Activated T-cell treated with anti-CD3 and anti-CD28 coated beads, Interleukin-2, amount 50 U/mL, for 24 hours (primary cell): ENCODE data around the gene CCDC91.
"Not testable (repeated sequence)": the region's sequence is repeated elsewhere in the genome, so short reads cannot be mapped to it uniquely, and the experiment has no call there.

ENCODE experiments used
- DNase-seq: peaks from one replicate; pipeline ENCODE4 v3.0.0-alpha.2; 2020
- H3K27ac Mint-ChIP-seq: 2 replicates; pipeline ENCODE4 v1.8.0; 2020; ENCODE audit warnings: mild to moderate bottlenecking, mixed read lengths
- H3K27me3 Mint-ChIP-seq: 2 replicates; pipeline ENCODE4 v1.8.0; 2020; ENCODE audit warnings: mixed read lengths
- H3K36me3 Mint-ChIP-seq: 2 replicates; pipeline ENCODE4 v1.8.0; 2020; ENCODE audit warnings: low read depth, mixed read lengths
- H3K4me1 Mint-ChIP-seq: 2 replicates; pipeline ENCODE4 v1.8.0; 2020; ENCODE audit warnings: low read depth, mixed read lengths
- H3K4me3 Mint-ChIP-seq: 2 replicates; pipeline ENCODE4 v1.8.0; 2020; ENCODE audit warnings: mild to moderate bottlenecking, moderate library complexity, mixed read lengths
- H3K9me3 Mint-ChIP-seq: 2 replicates; pipeline ENCODE4 v1.8.0; 2020; ENCODE audit warnings: mixed read lengths

Gene CCDC91

DNA sequence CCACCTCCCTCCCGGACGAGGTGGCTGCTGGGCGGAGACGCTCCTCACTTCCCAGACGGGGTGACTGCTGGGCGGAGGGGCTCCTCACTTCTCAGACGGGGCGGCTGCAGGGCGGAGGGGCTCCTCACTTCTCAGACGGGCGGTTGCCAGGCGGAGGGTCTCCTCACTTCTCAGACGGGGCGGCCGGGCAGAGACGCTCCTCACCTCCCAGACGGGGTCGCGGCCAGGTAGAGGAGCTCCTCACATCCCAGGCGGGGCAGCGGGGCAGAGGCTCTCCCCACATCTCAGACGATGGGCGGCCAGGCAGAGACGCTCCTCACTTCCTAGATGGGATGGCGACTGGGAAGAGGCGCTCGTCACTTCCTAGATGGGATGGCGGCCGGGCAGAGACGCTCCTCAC lies 10.9 kb downstream of the CCDC91 start:
- not testable (repeated sequence) for H3K27ac Mint-ChIP-seq, DNase-seq, H3K27me3 Mint-ChIP-seq, H3K9me3 Mint-ChIP-seq, H3K4me3 Mint-ChIP-seq
- Mint-ChIP-seq H3K36me3 (peaks cover 15% of the 10 kb centered on the region), H3K4me1 (peaks cover 33% of the 10 kb centered on the region)

DNA sequence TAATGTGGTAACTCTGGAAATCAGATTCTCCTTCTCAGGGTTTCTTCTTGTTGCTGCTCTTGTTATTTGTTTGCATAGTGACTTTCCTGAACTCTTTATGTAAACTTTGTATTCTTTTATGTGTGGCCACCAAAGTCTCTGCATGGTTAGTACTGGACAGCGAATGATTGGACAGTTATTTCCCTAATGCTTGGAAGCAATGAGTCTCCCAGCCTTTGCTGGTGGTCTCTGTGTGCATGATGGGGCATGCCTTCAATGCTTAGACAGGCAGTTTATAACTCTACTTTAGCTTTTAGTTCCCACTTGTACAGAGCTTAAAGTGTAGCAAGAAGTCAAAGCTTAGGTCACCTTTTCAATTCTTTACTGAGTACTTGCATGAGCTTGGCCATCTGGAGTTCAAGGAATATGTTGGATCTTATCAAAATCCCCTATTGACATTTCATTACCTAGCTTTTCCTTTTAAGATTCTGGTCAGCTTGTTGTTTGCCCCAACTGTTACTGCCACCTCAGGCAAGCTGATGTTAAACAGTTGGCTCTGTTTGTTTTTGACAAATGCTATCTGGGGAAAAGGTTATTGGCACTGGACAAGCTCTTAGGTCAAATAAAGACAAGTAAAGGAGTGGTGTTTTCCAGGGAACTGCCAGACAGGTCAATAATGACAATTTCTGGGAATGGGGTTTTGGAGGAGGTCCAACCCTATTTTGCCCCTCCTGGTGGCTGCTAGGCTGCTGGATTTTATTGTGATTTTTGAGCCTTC lies 12.3 kb downstream of the CCDC91 start:
- Mint-ChIP-seq H3K4me3 (no peak overlapping the region), H3K36me3 (peaks cover 19% of the 10 kb centered on the region), H3K27me3 (no peaks in the 10 kb centered on the region), H3K9me3 (peaks cover 5% of the 10 kb centered on the region), H3K27ac (no peak overlapping the region), H3K4me1 (peaks cover 33% of the 10 kb centered on the region)
- no peak for DNase-seq

DNA sequence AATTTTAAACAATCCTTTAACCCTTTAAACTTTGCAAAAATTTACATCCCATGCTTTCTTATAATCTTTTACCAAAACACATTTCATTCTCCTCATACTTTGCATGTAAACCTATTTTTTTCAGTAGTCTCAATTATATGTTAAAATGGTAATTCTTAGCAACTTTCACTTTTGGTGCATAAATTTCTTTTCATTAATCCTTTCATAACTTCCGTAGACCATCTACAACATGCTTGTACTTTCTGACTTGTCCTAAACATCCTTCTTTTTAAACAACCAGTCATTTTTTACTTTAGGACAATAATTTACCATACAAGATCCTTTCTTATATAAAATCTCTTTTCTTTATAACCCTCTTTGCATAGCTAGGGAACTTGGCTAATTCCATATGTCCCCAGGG lies 19.5 kb downstream of the CCDC91 start:
- no peak for DNase-seq
- H3K27me3 Mint-ChIP-seq, result no peaks in the 10 kb centered on the region
- H3K36me3 Mint-ChIP-seq, result peaks cover 64% of the 10 kb centered on the region
- no peak overlapping the region for H3K4me3 Mint-ChIP-seq
- no peak overlapping the region for H3K27ac Mint-ChIP-seq
- peaks cover 6% of the 10 kb centered on the region for H3K9me3 Mint-ChIP-seq
- H3K4me1 Mint-ChIP-seq, result peaks cover 34% of the 10 kb centered on the region

DNA sequence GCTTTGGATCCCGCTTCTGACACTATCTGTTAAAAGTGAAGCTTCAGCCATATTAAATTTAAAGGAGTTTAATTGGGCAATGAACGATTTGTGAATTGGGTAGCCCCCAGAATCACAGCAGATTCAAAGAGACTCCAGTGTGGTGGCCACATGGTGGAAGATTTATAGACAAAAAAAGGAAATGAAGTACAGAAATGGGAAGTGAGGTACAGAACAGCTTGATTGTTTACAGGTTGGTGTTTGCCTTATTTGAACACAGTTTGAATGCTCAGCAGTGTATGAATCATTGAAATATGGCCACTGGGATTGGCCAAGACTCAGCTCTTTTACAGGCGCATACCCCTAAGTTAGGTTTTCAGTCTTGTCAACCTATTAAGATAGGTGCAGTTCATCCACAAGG lies 21.9 kb downstream of the CCDC91 start:
- H3K4me3 Mint-ChIP-seq, result no peak overlapping the region
- no peaks in the 10 kb centered on the region for H3K27me3 Mint-ChIP-seq
- peaks cover 54% of the 10 kb centered on the region for H3K36me3 Mint-ChIP-seq
- H3K27ac Mint-ChIP-seq, result no peak overlapping the region
- no peak for DNase-seq
- peaks cover 36% of the 10 kb centered on the region for H3K4me1 Mint-ChIP-seq
- peaks cover 6% of the 10 kb centered on the region for H3K9me3 Mint-ChIP-seq

DNA sequence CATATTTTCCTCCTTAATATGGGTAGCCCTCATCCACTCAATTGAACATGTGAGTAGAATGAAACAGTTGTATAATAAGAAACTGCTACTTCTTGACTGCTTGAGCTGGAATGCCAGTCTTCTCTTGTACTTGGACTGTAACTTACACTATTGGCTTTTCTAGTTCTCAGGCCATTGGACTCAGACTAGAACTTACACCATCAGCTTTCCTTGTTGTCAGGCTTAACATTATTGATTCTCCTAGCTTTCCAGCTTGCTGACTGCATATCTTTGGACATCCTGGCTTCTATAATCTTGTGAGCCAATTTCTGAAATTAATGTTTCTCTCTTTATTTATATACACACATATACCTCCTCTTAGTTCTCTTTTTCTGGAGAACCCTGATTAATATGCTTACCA lies 24.8 kb downstream of the CCDC91 start:
- Mint-ChIP-seq H3K4me3 (no peak overlapping the region), H3K27ac (no peak overlapping the region), H3K36me3 (peaks cover 54% of the 10 kb centered on the region), H3K4me1 (peaks cover 44% of the 10 kb centered on the region), H3K9me3 (peaks cover 4% of the 10 kb centered on the region), H3K27me3 (no peaks in the 10 kb centered on the region)
- no peak for DNase-seq

DNA sequence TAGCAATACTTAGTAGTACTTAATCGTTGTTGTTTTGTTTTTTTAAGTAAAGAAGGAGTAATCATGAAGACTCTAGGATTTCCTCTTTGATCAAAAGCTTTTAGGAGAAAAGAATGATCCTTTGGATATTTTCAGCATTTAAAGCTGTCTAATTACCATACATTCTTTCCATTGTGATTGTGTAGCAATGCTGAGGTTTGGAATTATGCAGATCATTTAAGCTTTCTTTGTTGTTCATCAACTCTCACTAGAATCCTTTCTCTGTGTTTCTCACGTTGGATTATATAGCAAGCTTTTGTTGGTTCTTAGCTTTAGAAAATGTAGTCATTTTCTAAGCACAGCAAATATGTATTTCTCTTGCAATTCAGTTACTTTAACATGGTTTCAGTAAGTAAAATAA lies 25.8 kb downstream of the CCDC91 start:
- Mint-ChIP-seq H3K27ac (no peak overlapping the region), H3K36me3 (peaks cover 44% of the 10 kb centered on the region), H3K4me3 (no peak overlapping the region), H3K9me3 (peaks cover 3% of the 10 kb centered on the region), H3K4me1 (peaks cover 48% of the 10 kb centered on the region), H3K27me3 (no peaks in the 10 kb centered on the region)
- no peak for DNase-seq

DNA sequence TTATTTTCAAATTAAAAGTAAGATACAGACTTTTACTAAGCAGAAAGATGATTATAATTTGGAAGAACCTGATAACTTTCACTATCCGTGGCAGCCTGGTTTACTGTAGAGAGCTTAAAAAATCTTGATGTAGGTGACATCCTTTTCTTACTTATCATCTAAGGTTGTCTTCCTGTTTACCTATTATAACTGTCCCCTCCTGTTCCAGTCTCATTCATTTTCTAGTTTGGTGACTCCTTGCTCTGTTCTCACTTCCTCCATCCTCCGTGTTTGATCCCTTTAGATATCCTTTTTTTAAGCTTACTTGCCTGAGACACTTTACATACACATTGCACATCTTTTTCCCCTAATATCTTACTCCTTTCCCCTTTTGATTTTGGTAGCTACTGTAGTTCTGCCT lies 27.5 kb downstream of the CCDC91 start:
- Mint-ChIP-seq H3K36me3 (peaks cover 27% of the 10 kb centered on the region), H3K27ac (no peak overlapping the region), H3K27me3 (no peaks in the 10 kb centered on the region), H3K4me3 (no peak overlapping the region), H3K9me3 (peaks cover 3% of the 10 kb centered on the region), H3K4me1 (peaks cover 63% of the 10 kb centered on the region)
- DNase-seq, result no peak

DNA sequence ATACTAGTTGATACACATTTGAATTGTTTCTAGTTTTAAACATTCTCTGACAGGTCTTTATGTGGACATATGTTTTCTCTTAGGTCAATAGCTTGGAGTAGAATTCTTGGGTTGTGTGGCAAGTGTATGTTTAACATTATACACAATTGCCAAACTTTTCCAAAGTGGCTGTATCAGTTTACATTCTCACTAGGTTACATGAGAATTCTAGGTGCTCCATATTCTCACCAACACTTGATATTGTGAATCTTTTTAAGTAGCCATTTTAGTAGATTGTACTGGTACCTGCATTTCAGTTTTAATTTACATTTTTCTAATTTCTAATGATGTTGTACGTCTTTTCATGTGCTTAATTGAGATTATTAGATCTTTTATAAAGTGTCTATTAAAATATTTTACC lies 28.6 kb downstream of the CCDC91 start:
- peaks cover 3% of the 10 kb centered on the region for H3K9me3 Mint-ChIP-seq
- H3K4me3 Mint-ChIP-seq, result no peak overlapping the region
- peaks cover 18% of the 10 kb centered on the region for H3K36me3 Mint-ChIP-seq
- no peak for DNase-seq
- H3K27ac Mint-ChIP-seq, result no peak overlapping the region
- peaks cover 71% of the 10 kb centered on the region for H3K4me1 Mint-ChIP-seq
- no peaks in the 10 kb centered on the region for H3K27me3 Mint-ChIP-seq

DNA sequence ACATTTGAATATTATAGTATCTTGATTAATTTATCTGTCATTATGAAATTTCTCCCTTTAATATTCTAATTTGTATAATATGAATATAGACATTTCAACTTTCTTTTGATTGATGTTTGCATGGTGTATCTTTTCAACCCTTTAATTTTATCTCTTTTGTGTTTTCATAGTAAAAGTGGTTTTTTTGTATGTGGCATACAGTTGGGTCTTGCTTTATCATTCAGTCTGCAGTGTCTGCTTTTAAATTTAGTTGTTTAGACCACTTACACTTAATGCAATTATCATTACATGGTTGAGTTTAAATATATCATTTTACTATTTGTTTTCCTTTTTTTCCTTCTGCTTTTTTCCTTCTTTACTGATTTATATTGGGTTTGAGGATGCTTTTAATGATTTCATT lies 29.6 kb downstream of the CCDC91 start:
- Mint-ChIP-seq H3K4me3 (no peak overlapping the region), H3K27me3 (no peaks in the 10 kb centered on the region), H3K4me1 (peaks cover 72% of the 10 kb centered on the region)

DNA sequence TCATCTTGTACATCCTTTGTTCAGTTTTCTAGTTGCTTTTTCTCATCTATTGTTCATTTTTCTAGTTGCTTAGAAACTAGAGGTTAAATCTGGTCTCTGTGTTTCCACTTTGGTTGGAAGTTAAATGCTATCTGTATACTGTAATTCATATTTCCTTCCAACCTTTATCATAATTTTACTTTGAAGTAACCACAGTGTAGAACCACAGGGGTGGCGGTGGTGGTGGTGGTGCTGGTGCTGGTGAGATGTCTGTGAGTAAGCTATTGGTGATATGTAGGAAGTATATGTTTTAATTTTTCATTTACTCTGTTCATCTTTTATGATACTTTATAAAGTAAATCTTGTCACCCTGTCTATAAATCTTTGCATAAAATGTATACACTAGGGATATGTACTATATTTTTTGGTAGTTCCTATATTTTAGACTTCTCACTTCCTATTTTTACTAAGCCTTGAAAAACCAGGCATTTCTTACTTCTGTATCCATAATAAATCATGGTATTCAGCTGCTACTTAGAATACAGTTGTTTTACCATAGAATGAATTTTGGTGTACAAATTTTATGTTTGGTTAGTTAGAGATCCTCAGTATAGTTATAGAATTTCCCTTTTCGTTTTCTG lies 31.9 kb downstream of the CCDC91 start:
- H3K4me1 Mint-ChIP-seq, result peaks cover 63% of the 10 kb centered on the region
- peaks cover 27% of the 10 kb centered on the region for H3K36me3 Mint-ChIP-seq
- peak overlapping the region; percentile 89 for H3K27ac Mint-ChIP-seq
- peak overlapping the region; percentile 37 for H3K4me3 Mint-ChIP-seq
- DNase-seq, result peak; percentile 75
- peaks cover 10% of the 10 kb centered on the region for H3K9me3 Mint-ChIP-seq
- H3K27me3 Mint-ChIP-seq, result no peaks in the 10 kb centered on the region

More for the DNA sequence above, 29.6 kb downstream of the CCDC91 start:
- H3K27ac Mint-ChIP-seq, result no peak overlapping the region
- no peak for DNase-seq
- H3K36me3 Mint-ChIP-seq, result peaks cover 12% of the 10 kb centered on the region
- H3K9me3 Mint-ChIP-seq, result peaks cover 3% of the 10 kb centered on the region

DNA sequence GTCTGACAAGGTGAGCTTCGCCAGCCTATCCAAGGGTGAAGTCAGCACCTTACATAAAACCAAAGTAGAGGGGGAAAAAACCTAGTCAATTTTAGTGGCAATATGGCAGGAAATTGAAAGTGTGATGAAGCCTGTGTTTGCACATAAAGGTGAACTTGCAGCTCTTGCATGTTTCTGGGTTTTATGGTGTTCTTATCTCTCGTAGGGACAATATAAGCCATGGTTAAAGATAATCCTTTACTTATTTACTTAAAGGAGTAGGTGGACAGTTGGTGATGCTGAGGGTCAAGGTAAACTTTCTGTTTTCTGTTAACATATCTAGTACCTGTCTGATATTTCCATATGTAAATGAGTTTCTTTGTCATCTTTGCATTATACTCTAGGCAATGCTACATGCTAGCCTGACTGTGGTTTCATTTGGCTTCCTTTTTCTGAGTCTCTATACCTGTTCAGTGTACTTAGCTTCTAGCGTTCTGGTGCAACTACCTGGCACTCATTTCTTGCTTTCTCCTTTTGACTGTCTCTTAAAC lies 32.8 kb downstream of the CCDC91 start:
- H3K9me3 Mint-ChIP-seq, result peaks cover 10% of the 10 kb centered on the region
- no peak for DNase-seq

DNA sequence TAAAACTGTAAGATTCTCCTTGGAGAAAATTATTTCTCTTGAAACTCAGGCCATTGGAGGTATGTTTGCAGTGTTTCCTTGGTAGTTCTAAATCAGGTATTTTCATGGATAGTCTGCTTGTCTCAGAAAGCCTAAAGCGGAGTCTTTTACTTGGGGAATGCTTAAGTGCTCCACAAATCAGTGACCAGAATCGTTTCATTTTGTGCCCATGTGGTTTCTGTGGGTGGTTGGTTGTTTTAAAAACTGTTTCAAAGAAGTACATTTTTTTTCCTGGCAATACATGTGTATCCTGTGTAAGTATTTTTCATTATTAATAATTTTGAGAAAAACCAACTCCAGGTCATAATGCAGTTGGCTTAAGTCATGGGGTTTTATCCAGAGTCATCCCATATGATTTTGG lies 33.6 kb downstream of the CCDC91 start:
- Mint-ChIP-seq H3K4me3 (peak overlapping the region; percentile 46), H3K4me1 (peaks cover 63% of the 10 kb centered on the region), H3K9me3 (peaks cover 7% of the 10 kb centered on the region), H3K36me3 (peaks cover 26% of the 10 kb centered on the region), H3K27ac (peak overlapping the region; percentile 74), H3K27me3 (no peaks in the 10 kb centered on the region)
- DNase-seq, result no peak

More for the DNA sequence above, 32.8 kb downstream of the CCDC91 start:
- peak overlapping the region; percentile 46 for H3K4me3 Mint-ChIP-seq
- H3K4me1 Mint-ChIP-seq, result peaks cover 61% of the 10 kb centered on the region
- no peaks in the 10 kb centered on the region for H3K27me3 Mint-ChIP-seq
- peaks cover 32% of the 10 kb centered on the region for H3K36me3 Mint-ChIP-seq
- peak overlapping the region; percentile 89 for H3K27ac Mint-ChIP-seq

DNA sequence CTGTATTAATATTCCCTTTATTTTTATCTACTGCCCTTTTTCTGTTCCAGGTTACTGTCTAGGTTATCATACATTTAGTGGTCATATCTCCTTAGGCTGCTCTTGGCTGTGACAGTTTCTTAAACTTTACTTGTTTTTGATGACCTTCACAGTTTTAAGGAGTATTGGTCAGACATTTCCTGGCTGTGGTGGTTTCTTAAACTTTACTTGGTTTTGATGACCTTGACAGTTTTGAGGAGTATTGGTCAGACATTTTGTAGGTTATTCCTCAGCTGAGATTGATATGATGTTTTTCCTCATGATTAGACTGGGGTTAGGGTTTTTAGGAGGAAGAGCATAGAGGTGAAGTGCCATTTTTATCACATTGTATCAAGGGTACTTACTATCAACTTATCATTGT lies 36.4 kb downstream of the CCDC91 start:
- Mint-ChIP-seq H3K27ac (no peak overlapping the region), H3K4me3 (no peak overlapping the region), H3K9me3 (peaks cover 7% of the 10 kb centered on the region), H3K36me3 (peaks cover 35% of the 10 kb centered on the region), H3K27me3 (no peaks in the 10 kb centered on the region), H3K4me1 (peaks cover 69% of the 10 kb centered on the region)
- DNase-seq, result no peak

DNA sequence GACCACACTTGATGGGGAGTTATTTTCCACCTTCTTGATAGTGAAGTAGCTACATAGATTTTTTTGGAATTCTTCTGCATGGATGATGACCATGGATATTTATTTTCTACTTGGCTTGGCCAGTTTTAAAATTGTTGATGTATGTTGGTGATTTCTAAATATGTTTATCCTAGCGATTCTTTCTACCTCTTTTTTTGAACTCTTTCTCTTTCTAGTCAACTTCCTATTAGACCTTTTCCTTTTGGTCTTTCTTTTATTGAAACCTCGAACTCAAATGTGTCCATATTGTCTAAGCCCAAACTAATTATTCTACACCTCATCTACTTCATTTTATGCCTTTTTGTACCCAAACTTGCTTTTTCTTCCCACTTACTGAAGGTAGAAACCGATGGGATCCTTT lies 37.0 kb downstream of the CCDC91 start:
- H3K27me3 Mint-ChIP-seq, result no peaks in the 10 kb centered on the region
- H3K9me3 Mint-ChIP-seq, result peaks cover 7% of the 10 kb centered on the region
- peaks cover 35% of the 10 kb centered on the region for H3K36me3 Mint-ChIP-seq
- H3K4me1 Mint-ChIP-seq, result peaks cover 69% of the 10 kb centered on the region
- H3K4me3 Mint-ChIP-seq, result no peak overlapping the region
- H3K27ac Mint-ChIP-seq, result no peak overlapping the region
- DNase-seq, result no peak

DNA sequence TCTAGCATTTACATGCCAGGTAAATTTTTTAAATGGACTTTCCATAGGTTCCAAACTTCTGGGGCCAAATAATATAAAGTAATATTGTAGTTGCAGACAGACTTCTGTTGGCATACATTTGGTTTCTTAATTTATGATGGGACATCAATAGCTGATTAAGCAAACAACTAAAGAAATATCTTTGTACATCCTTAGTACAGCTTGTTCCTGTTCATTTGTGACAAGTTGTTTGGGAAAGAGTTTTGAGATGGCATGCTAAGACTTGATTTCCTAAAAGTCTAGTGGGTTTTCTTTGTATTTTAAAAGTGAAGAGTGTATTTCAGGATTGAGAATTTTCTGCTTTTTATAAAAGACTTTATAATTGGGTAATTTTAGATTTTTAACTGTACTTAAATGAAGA lies 41.0 kb downstream of the CCDC91 start:
- no peak overlapping the region for H3K4me3 Mint-ChIP-seq
- H3K9me3 Mint-ChIP-seq, result peaks cover 5% of the 10 kb centered on the region
- H3K36me3 Mint-ChIP-seq, result peaks cover 29% of the 10 kb centered on the region
- no peaks in the 10 kb centered on the region for H3K27me3 Mint-ChIP-seq
- peaks cover 68% of the 10 kb centered on the region for H3K4me1 Mint-ChIP-seq
- no peak for DNase-seq
- H3K27ac Mint-ChIP-seq, result no peak overlapping the region
